GM12878 (cell line): ENCODE measurements around the gene MPHOSPH6. TPM values are rescaled to one million over a fixed set of nuclear protein-coding genes. Genes with fewer than 3 reads are reported as not detected.

ENCODE experiments used
- BHLHE40 ChIP-seq, 2 experiments: fragments of 450-650 bp in 1 of 2; IDR thresholded peaks; 2 replicates each; pipeline ENCODE4 v1.6.1; 2011 to 2017; ENCODE audit warnings: low read depth in 2 of 2, borderline replicate concordance in 1 of 2, improper control_type of control experiment in 1 of 2, low read length in 1 of 2, mild to moderate bottlenecking in 1 of 2
- CREB1 ChIP-seq: IDR thresholded peaks from 2 replicates; pipeline ENCODE4 v1.6.1; 2012; ENCODE audit warnings: low read depth, mild to moderate bottlenecking, inconsistent platforms
- CUX1 ChIP-seq: IDR thresholded peaks from 2 replicates; pipeline ENCODE4 v1.6.1; 2012; ENCODE audit warnings: improper control_type of control experiment, low read depth, low read length; ENCODE audit not compliant: insufficient replicate concordance
- DPF2 ChIP-seq: fragments of 450-650 bp; IDR thresholded peaks from 2 replicates; pipeline ENCODE4 v1.6.1; 2017; ENCODE audit warnings: mild to moderate bottlenecking
- E2F4 ChIP-seq: IDR thresholded peaks from 2 replicates; pipeline ENCODE4 v1.6.1; 2012; ENCODE audit warnings: low read depth, low read length, improper control_type of control experiment
- EED ChIP-seq: sonication (generic); IDR thresholded peaks from 2 replicates; pipeline ENCODE4 v1.6.1; 2016; ENCODE audit warnings: antibody characterized with exemption, low read depth
- EZH2 ChIP-seq: IDR thresholded peaks from 2 replicates; pipeline ENCODE4 v1.6.1; 2012; ENCODE audit warnings: low read depth, mild to moderate bottlenecking, control low read depth, inconsistent platforms, low read length, borderline replicate concordance; ENCODE audit not compliant: control insufficient read depth
- GABPA ChIP-seq: IDR thresholded peaks from 2 replicates; pipeline ENCODE4 v1.6.1; 2014; ENCODE audit warnings: antibody characterized with exemption, low read depth, mild to moderate bottlenecking, inconsistent platforms
- LARP7 ChIP-seq: fragments of 450-650 bp; IDR thresholded peaks from 2 replicates; pipeline ENCODE4 v1.6.1; 2017; ENCODE audit warnings: mild to moderate bottlenecking
- MAX ChIP-seq: IDR thresholded peaks from 2 replicates; pipeline ENCODE4 v1.6.1; 2012; ENCODE audit warnings: low read depth, low read length, improper control_type of control experiment
- NR2F1 ChIP-seq: fragments of 450-650 bp; conservative IDR thresholded peaks from 2 replicates; pipeline ENCODE4 v1.6.1; 2017; ENCODE audit warnings: mild to moderate bottlenecking
- POLR2A ChIP-seq: IDR thresholded peaks from 2 replicates; pipeline ENCODE4 v1.6.1; 2011; ENCODE audit warnings: low read depth, mild to moderate bottlenecking, low read length
- POLR2AphosphoS5 ChIP-seq: IDR thresholded peaks from 2 replicates; pipeline ENCODE4 v1.6.1; 2011; ENCODE audit warnings: mild to moderate bottlenecking, low read length, inconsistent platforms
- POU2F2 ChIP-seq: IDR thresholded peaks from 3 replicates; pipeline ENCODE4 v1.6.1; 2011; ENCODE audit warnings: low read depth, mild to moderate bottlenecking, low read length, borderline replicate concordance
- RCOR1 ChIP-seq: conservative IDR thresholded peaks from 2 replicates; pipeline ENCODE4 v1.6.1; 2012; ENCODE audit warnings: low read depth, low read length, improper control_type of control experiment
- RUNX3 ChIP-seq: IDR thresholded peaks from 2 replicates; pipeline ENCODE4 v1.6.1; 2012; ENCODE audit warnings: low read length, inconsistent platforms
- polyA plus RNA-seq, 11 experiments: library from polyadenylated mRNA; depleted of rRNA in 4 of 11; unstranded in 6 of 11; stranded (reverse) in 5 of 11; fragments of >200 nt; fragmentation: Nextera tagmentation in 4 of 11; fragmentation: Illumina TruSeq in 1 of 11; extraction: Ambion mirVana in 4 of 11; extraction: Trizol in 1 of 11; gene quantifications; 1 replicate in 1 of 11; 2 replicates in 10 of 11; pipeline versions ENCODE4 v1.2.1 to v1.2.3, GENCODE V29; 2011 to 2016; ENCODE audit warnings: inconsistent platforms in 2 of 11, missing spikeins in 2 of 11, low read depth in 1 of 11
- total RNA-seq, 4 experiments: library from RNA; depleted of rRNA in 3 of 4; stranded (reverse); fragments of >200 nt in 3 of 4; fragmentation: Illumina TruSeq in 1 of 4; extraction: Trizol in 1 of 4; gene quantifications; 2 replicates each; pipeline versions ENCODE4 v1.2.1 to v1.2.3, GENCODE V29; 2013 to 2021

Gene MPHOSPH6
- total and polyA plus RNA-seq, 10 of the 15 experiments (the other 5 are each of a cell fraction or from before 2014, with no cell fraction given): 8.9 to 39.6 (median 19.8) TPM

GRCh38 chr16:82169861-82170845 lies at the start of gene MPHOSPH6 (continued):
- TF ChIP-seq EZH2 (no peak), RUNX3 (peak; percentile 66), CREB1 (no peak), BHLHE40 (IDR thresholded peaks at IDR 0.05; ENCODE audit: borderline replicate concordance in 1 of 2, low read depth in 2 of 2, low read length in 1 of 2) (peak; percentile 41 to 79; a peak in 3 of 4 replicates), MAX (peak; percentile 57), POU2F2 (0 out of 3 replicates have a peak, but pooled peaks have one; percentile 23), DPF2 (peak; percentile 59; the same call in 1 of the 2 replicates), CUX1 (no peak), LARP7 (peak; percentile 61; the same call in 1 of the 2 replicates), POLR2AphosphoS5 (peak; percentile 40; the same call in 1 of the 2 replicates), POLR2A (peak; percentile 82), NR2F1 (0 out of 2 replicates have a peak, but pooled peaks have one; percentile 43), EED (0 out of 2 replicates have a peak, but pooled peaks have one; percentile 18), GABPA (peak; percentile 46; the same call in 1 of the 2 replicates), RCOR1 (no peak), E2F4 (peak; percentile 62; the same call in 1 of the 2 replicates)
